Stimulated activated CD8-positive, alpha-beta memory T cell treated with anti-CD3 and anti-CD28 coated beads, Interleukin-12 subunit alpha, Interleukin-12 subunit beta, amount 100 ng/mL, for 24 hours (primary cell): ENCODE results near the gene ZBED5.
"Not testable (repeated sequence)": the region's sequence is repeated elsewhere in the genome, so short reads cannot be mapped to it uniquely, and the experiment has no call there.

Source experiments
- DNase-seq: peaks from one replicate; pipeline ENCODE4 v3.0.0-alpha.2; 2020; ENCODE audit errors: extremely low read depth

Gene ZBED5

DNA sequence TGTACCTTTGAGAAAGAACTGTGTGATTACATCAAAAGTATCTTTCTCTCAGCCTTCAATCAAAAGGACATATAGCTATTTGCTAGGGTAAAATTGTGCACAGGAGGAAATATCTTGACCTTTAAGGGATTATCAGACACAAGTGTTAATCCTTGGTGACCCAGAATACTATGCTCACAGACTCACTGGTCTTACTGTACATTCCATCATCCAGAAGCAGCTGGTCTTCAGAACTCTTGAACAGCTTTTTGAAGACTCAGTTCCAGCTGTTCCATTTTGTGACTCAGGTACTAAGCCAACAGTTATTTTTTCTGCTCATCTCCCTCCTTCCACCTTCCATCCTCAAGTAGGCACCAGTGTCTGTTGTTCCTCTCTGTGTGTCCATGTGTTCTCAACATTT lies 19.8 kb downstream of the ZBED5 start:
- DNase-seq, result no peak

DNA sequence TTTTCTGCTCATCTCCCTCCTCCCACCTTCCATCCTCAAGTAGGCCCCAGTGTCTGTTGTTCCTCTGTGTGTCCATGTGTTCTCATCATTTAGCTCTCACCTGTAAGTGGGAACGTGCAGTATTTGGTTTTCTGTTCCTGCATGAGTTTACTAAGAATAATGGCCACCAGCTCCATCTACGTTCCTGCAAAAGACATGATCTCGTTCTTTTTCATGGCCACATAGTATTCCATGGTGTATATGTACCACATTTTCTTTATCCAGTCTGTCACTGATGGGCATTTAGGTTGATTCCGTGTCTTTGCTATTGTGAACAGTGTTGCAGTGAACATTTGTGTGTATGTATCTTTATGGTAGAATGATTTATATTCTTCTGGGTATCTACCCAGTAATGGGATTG lies 21.0 kb downstream of the ZBED5 start:
- DNase-seq, result not testable (repeated sequence)

DNA sequence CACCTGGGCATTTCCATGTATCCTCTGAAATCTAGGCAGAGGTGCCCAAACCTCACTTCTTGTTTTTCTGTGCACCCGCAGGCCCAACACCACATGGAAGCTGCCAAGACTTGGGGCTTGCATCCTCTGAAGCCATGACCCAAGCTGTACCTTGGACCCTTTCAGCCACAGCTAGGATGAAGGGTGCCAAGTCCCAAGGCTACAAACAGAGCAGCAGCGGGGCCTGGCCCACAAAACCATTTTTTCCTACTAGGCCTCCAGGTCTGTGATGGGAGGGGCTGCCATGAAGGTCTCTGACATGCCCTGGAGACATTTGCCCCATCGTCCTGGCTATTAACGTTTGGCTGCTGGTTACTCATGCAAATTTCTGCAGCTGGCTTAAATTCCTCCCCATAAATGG lies 28.7 kb downstream of the ZBED5 start:
- DNase-seq, result no peak

DNA sequence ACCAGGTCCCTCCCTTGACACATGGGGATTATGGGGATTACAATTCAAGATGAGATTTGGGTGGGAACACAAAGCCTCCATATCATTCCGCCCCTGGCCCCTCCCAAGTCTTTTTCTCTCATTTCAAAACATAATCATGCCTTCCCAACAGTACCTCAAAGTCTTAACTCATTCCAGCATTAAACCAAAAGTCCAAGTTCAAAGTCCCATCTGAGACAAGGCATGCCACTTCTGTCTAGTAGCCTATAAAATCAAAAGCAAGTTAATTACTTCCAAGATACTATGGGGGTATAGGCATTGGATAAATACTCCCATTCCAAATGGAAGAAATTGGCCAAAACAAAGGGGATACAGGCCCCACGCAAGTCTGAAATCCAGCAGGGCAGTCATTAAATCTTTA lies 29.5 kb downstream of the ZBED5 start:
- no peak for DNase-seq

DNA sequence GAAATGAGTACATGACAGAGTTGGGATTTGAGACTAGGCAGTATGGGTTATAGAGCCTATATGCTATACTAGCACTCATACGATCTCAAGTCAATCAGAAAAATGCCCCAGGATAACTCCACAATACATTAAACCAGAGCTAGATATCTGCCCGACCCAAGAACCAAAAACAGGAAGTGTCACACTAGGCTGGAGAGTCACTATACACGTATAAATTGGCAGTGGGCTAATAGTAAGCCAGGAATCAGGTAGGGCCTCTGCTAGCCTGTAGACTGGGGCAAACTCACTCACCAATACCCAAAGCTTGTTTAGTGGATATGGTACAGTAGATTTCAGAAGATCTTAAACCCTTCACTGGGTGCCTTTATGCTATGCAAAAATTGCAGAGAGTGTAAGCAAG lies 33.0 kb downstream of the ZBED5 start:
- DNase-seq, result no peak

DNA sequence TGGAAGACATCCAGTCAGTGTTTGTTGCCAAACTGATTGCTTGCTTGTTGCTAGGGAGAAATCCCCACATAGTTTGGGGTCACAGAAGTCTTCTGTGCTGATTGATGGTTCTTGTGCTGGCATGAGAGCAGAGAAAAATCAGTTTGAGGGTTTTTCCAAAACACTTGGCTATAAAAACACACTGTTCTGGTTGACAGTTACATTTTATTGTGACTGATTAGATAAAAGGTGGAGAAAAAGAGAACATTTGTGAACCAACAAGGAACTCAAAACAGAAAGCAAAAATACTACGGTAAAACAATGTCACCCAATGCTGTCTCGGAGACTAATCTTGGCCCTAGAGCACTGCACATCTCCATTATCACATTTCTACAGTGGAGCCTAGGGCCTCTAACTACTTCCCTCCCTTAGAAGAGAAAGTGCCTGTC lies 34.7 kb downstream of the ZBED5 start:
- no peak for DNase-seq

DNA sequence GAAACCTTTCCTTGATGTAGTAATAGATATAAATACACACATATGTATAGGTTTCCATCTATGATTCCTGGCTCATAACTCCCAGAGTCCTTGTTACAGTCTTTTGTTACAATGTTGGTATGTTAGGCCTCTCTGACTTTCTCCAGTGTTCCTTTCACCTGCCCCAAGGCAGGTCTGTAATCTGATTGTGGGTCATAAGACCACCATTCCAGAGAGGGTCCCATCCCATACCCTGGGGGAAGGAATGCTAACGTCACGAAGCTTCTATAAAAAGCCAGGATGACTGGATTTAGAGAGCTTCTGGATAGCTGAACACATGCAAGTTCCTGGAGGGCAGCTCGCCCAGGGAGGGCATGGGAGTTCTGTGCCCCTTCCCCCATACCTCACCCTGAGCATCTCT lies 35.4 kb downstream of the ZBED5 start:
- not testable (repeated sequence) for DNase-seq

DNA sequence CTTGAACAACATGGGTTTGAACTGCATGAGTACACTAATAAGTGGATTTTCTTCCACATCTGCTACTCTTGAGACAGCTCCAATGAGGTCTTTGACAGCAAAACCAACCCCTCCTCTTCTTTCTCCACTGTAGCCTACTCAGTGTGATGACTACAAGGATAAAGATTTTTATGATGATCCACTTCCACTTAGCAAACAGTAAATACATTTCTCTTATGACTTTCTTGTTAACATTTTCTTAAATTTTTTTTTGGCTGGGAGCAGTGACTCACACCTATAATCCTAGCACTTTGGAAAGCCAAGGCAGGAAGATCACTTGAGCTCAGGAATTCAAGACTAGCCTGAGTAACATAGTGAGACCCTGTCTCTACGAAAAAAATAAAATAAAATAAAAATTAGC lies 39.3 kb downstream of the ZBED5 start:
- no peak for DNase-seq

DNA sequence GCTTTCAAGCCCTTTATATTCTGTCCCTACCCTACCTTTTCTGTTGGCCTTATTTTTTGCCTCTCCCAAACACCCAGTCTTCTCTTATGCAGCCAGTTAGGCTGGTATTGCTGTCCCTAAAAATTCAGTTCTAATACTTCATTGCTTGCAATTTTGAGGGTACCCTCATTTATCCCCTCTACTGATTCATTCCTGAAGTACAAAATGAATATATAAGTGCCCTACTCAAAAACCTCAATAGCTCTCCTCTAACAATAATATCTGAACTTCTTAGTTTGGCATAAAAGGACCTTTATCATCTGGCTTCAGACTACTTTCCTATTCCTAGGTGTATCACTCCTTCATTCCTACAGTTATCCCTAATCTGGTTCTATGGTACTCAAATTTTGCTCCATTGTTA lies 43.9 kb downstream of the ZBED5 start:
- DNase-seq, result no peak

DNA sequence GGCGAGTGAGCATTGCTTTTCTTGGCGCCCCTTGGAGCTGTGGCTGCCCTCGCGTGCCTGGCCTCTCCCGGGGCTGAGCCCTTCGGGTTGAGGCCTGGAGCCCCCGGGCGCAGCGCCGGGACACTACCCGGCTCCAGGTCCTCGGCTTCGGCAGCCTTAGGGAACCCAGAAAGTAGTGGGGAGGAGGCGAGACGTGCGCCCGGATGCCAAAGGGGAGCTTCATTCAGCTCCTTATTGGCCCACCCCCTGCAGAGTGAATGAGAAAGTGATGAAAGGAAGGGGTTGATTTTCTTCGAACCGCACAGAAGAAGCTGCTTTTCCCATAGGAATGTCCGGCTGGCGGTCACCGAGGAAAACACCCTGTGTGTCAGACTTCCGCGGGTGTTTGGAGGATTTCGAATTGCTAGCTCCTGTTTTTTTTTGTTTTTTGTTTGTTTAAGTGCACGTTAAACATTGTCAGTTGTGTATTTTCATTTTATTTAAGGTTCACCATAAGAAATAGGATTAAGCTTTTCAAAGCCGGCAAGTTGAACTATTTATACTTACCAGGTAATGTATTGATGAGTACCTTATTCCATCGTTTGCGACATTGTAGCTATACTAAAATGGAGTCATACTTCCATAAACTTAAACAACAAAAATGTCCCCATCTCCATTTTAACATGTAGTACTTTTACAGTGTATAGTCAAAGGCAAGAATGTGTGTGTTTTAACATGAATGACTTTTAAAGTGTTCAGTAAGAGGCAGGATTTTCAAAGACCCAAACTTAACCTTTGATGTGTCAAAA lies 48.3 kb downstream of the ZBED5 start:
- DNase-seq, result no peak

DNA sequence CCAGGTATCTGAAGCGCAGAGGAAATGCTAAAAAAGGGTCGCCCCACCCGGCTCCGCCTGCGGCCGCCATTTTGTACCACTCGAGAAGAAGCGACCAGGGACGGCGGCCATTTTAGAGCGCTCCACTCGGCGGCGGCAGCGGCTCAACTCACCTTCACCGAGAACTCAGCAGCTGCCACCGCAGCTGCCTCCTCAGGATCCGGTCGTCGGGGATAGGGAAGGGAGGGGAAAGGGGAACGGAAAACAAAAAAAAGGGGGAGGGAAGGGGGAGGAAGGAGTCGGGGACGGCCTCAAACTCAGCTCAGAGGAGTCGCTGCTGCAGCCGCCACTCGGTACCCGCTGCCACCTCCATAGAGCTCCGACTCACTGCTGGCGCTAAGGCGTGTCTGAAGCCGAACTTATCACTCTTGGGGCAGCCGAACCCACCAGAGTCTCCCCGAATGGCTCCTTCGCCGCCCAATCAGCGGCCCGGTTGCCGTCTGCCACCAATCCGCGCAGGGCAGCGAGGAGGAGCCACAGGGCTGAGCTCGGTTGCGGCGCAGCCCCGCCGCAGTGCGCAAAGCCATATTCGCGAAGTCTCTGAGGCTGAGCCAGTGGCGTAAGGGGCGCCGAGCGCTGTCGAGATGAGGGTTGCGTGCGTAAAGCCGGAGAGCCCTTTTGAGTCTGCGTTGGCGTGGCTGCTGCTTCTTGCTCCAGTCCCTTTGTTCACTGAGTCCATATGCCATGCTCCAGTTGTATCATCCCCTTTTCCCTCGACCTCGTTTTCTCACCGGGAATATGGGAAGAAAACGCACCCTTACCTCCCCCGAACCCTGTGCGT lies 49.1 kb downstream of the ZBED5 start, which contains the start of gene EIF4G2:
TSS of gene EIF4G2 (minus strand) at position 374 of the 820 bp plus-strand sequence.
- DNase-seq, result peak; percentile 94

DNA sequence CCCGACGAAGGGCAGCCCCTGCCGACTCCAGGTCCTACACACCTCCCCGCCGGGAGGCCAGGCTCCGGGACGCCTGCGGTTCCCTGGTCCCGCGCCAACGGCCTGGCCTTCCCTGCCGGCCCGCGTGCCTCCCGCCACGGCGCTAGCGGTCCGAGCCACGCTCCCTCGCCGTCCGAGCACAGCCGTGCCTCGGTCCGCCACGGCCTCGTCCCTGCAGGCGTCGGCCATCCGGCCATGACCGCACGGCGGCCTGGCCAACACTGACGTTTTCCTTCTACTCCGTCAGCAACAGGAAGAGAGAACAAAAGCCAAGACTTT lies 49.7 kb downstream of the ZBED5 start:
- DNase-seq, result no peak

DNA sequence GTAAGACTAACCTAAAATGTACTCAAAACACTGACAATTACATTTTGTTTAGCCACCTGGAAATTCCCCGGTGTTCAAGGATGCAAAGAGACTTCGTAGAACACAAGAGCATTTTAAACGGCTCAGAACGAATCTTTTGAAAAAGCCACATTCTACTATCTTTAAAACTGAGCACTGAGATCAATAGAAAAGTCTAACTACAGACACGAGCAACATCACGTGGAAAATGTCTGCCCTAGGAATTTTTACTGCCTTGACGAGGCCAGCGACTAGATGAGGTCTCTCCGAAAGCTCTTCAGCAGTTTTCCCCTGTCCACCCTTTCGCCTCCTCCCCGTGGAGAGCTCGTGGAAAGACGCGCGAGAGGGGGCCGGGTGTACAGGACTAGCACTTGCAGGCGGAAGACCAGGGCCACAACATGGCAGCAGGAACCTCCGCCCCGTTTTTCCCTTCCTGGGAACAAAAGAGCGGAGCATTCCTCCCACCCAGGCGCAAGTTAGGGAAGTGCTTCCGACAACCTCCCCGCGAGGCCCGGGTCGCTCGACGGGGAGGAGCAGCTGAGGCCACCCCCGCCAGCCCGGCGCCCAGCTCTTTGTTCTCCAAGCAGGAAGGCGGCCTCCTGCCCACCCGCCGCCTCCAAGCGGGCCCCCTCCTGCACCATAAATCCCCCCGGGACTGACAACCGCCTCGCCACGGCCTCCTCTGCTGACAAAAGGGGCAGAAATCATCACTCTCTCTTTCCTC lies 50.2 kb downstream of the ZBED5 start:
- no peak for DNase-seq

DNA sequence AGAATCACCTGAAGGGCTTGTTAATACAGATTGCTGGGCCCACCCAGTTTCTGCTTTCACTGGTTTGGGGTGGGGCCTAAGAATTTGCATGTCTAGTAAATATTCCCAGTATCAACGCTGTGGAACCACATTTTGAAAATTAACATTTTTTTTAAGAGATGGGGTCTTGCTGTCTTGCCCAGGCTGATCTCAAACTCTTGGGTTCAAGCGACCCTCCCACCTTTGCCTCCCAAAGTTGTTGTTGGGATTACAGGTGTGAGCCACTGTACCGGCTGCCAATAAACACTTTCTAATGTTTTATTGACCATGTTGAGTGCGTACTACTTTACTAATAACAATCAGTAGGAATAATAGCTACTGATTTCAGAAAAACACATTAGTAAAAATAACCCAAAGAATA lies 51.6 kb downstream of the ZBED5 start:
- no peak for DNase-seq

DNA sequence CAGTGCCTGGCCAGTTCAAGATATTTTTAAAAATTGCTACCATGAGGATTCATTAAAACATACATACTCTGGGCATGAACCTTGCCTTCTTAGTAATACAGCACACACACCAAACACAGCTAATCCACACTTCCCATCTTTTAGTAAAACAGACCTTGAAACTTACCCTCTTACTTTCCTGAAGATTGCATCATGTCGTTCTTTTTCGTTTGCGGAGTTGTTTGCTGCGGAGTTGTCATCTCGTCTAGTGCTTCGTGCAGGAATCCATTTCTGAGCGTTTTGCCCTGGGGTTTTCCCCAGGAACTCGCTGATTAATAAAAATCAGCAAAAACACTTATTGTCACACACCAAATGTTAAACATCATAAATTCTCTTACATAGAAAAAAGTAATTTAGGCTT lies 52.1 kb downstream of the ZBED5 start:
- no peak for DNase-seq

DNA sequence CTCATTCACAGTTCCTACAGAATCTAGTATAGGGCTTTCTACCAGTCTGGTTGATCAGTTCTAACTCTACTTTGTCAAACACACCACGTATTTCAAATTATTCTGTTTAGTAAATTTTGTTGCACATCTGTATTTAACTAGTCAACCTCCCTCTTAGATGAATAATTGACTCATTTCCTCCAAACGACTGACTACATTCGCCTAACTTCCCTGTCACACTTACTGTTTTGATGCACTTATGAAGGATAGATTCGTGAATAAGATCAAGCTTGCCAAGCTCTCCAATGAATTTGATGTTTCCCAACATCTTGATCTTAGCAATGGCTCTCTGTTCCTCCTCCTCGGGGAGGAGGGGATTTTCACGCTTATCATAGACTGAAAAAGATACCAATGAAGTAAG lies 54.2 kb downstream of the ZBED5 start:
- DNase-seq, result no peak
